Fibroblast of lung (primary cell): ENCODE measurements around the gene DLX6. TPM values are rescaled to one million over a fixed set of nuclear protein-coding genes. Genes with fewer than 3 reads are reported as not detected.

ENCODE experiments used
- DNase-seq, 2 donors: peaks; one replicate each; pipeline versions ENCODE4 v3.0.0 to v3.0.0-alpha.2; 2010; ENCODE audit warnings: low read depth in 2 of 2
- H2AFZ ChIP-seq: 2 replicates; pipeline ENCODE4 v1.5.1; 2012; ENCODE audit warnings: low read length, control low read depth, inconsistent platforms
- H3K27ac ChIP-seq: 2 replicates; pipeline ENCODE4 v1.5.1; 2011; ENCODE audit warnings: low read length, control low read depth; ENCODE audit not compliant: insufficient read depth
- H3K27me3 ChIP-seq: 2 replicates; pipeline ENCODE4 v1.5.1; 2011; ENCODE audit warnings: mild to moderate bottlenecking, low read length; ENCODE audit not compliant: control insufficient read depth, insufficient read depth
- H3K36me3 ChIP-seq: 2 replicates; pipeline ENCODE4 v1.5.1; 2011; ENCODE audit warnings: low read length; ENCODE audit not compliant: control insufficient read depth, insufficient read depth
- H3K4me1 ChIP-seq: 2 replicates; pipeline ENCODE4 v1.5.1; 2011; ENCODE audit warnings: low read length; ENCODE audit not compliant: control insufficient read depth, insufficient read depth; ENCODE audit errors: extremely low read depth
- H3K4me2 ChIP-seq: 2 replicates; pipeline ENCODE4 v1.5.1; 2011; ENCODE audit warnings: low read length, control low read depth; ENCODE audit not compliant: insufficient read depth; ENCODE audit errors: extremely low read depth
- H3K4me3 ChIP-seq, 4 experiments: fragments of 200-600 bp in 1 of 4; sonication (generic) in 1 of 4; replicated peaks in 1 of 4; 2 replicates each; pipeline ENCODE4 v1.5.1; 2011 to 2016; ENCODE audit warnings: low read length in 4 of 4, low read depth in 3 of 4, mild to moderate bottlenecking in 3 of 4, control low read depth in 2 of 4, inconsistent platforms in 1 of 4, mixed read lengths in 1 of 4; ENCODE audit not compliant: insufficient read depth in 1 of 4; ENCODE audit errors: control extremely low read depth in 1 of 4
- H3K79me2 ChIP-seq: 2 replicates; pipeline ENCODE4 v1.5.1; 2012; ENCODE audit warnings: mild to moderate bottlenecking, low read length, inconsistent platforms; ENCODE audit not compliant: control insufficient read depth, insufficient read depth
- H3K9ac ChIP-seq: 2 replicates; pipeline ENCODE4 v1.5.1; 2011; ENCODE audit warnings: mild to moderate bottlenecking, low read length, control low read depth; ENCODE audit not compliant: insufficient read depth
- H3K9me3 ChIP-seq: 2 replicates; pipeline ENCODE4 v1.5.1; 2012; ENCODE audit warnings: low read depth, low read length; ENCODE audit not compliant: control insufficient read depth, insufficient read depth
- H4K20me1 ChIP-seq: 2 replicates; pipeline ENCODE4 v1.5.1; 2011; ENCODE audit warnings: low read length; ENCODE audit not compliant: control insufficient read depth, insufficient read depth; ENCODE audit errors: extremely low read depth
- EZH2 ChIP-seq: IDR thresholded peaks from 2 replicates; pipeline ENCODE4 v1.5.1; 2012; ENCODE audit warnings: low read length, control low read depth, mild to moderate bottlenecking; ENCODE audit errors: missing control alignments
- polyA plus RNA-seq, 2 donors: library from polyadenylated mRNA; depleted of rRNA in 1 of 2; stranded (reverse) in 1 of 2; unstranded in 1 of 2; fragments of >200 nt; gene quantifications; 2 replicates each; pipeline ENCODE4 v1.2.1, GENCODE V29; 2011 to 2012; ENCODE audit warnings: missing spikeins in 1 of 2
- total RNA-seq: library from RNA; depleted of rRNA; stranded (reverse); fragments of >200 nt; gene quantifications from 2 replicates; pipeline ENCODE4 v1.2.1, GENCODE V29; 2014
- TF ChIP-seq, protein P1 (sequence below), 2 donors: IDR thresholded peaks in 1 of 2; conservative IDR thresholded peaks in 1 of 2; 1 replicate in 1 of 2; 2 replicates in 1 of 2; pipeline ENCODE4 v1.5.1; 2011 to 2012; ENCODE audit warnings: low read length in 2 of 2, control low read depth in 1 of 2, inconsistent platforms in 1 of 2, low read depth in 1 of 2, mild to moderate bottlenecking in 1 of 2

The DLX6 gene
- total and polyA plus RNA-seq, 2 donors (not counting 1 experiment from before 2014, with no cell fraction given): under 0.01 TPM; not detected in 1

DNA sequence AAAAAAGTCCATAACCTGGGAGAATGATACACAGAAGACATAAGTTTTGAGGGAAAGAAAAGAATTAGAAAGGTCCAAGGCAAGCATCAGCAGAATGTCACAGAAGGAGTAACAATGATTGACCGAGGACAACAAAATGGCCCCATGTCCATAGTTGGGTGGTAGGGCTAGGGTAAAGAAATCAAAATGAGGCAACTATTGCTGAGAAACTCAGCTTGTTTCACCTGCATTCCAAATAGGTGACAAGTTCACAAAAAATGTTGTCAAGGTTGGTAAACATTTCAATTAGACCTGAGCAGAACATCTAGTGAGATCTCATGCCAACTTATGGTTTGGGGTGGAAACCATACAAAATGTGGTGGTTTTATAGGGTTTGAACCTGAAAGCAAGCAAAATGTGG, 22.8 kb upstream of the DLX6 start:
- Histone ChIP-seq H3K9me3 (no peaks in the 10 kb centered on the region), H2AFZ (no peak overlapping the region), H3K4me3 (no peak overlapping the region), H3K4me1 (no peaks in the 10 kb centered on the region), H3K27ac (no peak overlapping the region), H3K27me3 (no peaks in the 10 kb centered on the region), H3K79me2 (no peaks in the 10 kb centered on the region), H3K4me2 (no peak overlapping the region), H3K36me3 (no peaks in the 10 kb centered on the region), H3K9ac (no peak overlapping the region), H4K20me1 (no peaks in the 10 kb centered on the region)
- DNase-seq: no peak
- TF ChIP-seq EZH2: no peak
- TF ChIP-seq, protein P1, sequence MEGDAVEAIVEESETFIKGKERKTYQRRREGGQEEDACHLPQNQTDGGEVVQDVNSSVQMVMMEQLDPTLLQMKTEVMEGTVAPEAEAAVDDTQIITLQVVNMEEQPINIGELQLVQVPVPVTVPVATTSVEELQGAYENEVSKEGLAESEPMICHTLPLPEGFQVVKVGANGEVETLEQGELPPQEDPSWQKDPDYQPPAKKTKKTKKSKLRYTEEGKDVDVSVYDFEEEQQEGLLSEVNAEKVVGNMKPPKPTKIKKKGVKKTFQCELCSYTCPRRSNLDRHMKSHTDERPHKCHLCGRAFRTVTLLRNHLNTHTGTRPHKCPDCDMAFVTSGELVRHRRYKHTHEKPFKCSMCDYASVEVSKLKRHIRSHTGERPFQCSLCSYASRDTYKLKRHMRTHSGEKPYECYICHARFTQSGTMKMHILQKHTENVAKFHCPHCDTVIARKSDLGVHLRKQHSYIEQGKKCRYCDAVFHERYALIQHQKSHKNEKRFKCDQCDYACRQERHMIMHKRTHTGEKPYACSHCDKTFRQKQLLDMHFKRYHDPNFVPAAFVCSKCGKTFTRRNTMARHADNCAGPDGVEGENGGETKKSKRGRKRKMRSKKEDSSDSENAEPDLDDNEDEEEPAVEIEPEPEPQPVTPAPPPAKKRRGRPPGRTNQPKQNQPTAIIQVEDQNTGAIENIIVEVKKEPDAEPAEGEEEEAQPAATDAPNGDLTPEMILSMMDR (conservative IDR thresholded peaks at IDR 0.05 in 1 of 2, IDR thresholded peaks at IDR 0.05 in 1 of 2; ENCODE audit: low read depth in 1 of 2, low read length in 2 of 2): no peak

DNA sequence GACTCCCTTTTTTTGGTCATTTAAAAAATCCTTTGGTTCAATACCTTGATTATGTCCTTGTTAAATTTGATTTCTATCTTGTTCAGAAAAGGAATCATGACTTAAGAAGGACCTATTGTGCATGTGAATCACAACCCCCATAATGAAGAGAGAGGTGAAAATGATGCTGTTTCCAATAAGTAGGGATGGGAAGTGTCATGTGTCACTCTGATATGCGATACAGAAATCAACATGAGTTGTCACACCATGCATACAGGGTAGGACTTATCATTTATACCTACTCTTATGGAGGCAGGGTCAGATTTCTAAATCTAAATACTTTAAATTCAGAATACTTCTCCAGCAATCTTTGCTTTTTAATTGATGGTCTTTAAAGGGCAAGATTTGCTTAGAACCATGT, 19.4 kb upstream of the DLX6 start:
- H3K9ac ChIP-seq: no peak overlapping the region
- DNase-seq: no peak
- no peaks in the 10 kb centered on the region for H3K9me3 ChIP-seq
- H3K4me1 ChIP-seq: no peaks in the 10 kb centered on the region
- H2AFZ ChIP-seq: no peak overlapping the region
- H3K27ac ChIP-seq: no peak overlapping the region
- H4K20me1 ChIP-seq: no peaks in the 10 kb centered on the region
- no peak for TF ChIP-seq EZH2
- TF ChIP-seq, protein P1 (conservative IDR thresholded peaks at IDR 0.05 in 1 of 2, IDR thresholded peaks at IDR 0.05 in 1 of 2; ENCODE audit: low read depth in 1 of 2, low read length in 2 of 2): no peak
- no peaks in the 10 kb centered on the region for H3K79me2 ChIP-seq
- no peak overlapping the region for H3K4me3 ChIP-seq
- H3K4me2 ChIP-seq: no peak overlapping the region
- no peaks in the 10 kb centered on the region for H3K36me3 ChIP-seq
- H3K27me3 ChIP-seq: peaks cover 13% of the 10 kb centered on the region

DNA sequence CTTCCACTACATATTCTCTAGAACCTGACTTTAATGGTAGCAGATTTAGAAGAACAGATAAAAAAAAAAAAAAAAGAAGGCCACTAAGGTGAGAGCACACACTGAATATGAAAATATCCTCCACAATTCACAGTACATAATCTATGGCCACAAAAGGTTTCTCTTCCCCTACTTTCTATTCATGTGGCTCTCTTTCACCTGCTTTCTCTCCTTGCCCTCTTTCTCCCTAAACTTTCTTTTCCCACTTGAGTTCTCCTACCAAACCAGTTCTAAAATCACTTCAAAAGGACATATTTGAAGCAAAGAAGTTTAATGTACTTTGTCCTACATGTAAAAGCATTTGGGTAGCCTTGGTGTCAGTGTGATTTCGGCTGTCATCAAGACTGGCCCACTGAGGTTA, 18.5 kb upstream of the DLX6 start:
- H3K4me1 ChIP-seq: no peaks in the 10 kb centered on the region
- TF ChIP-seq EZH2: no peak
- TF ChIP-seq, protein P1 (conservative IDR thresholded peaks at IDR 0.05 in 1 of 2, IDR thresholded peaks at IDR 0.05 in 1 of 2; ENCODE audit: low read depth in 1 of 2, low read length in 2 of 2): no peak
- H2AFZ ChIP-seq: no peak overlapping the region
- no peaks in the 10 kb centered on the region for H3K36me3 ChIP-seq
- no peak overlapping the region for H3K4me2 ChIP-seq
- no peak overlapping the region for H3K4me3 ChIP-seq
- no peak overlapping the region for H3K9ac ChIP-seq
- no peak for DNase-seq
- H3K9me3 ChIP-seq: no peaks in the 10 kb centered on the region
- H3K79me2 ChIP-seq: no peaks in the 10 kb centered on the region
- H3K27me3 ChIP-seq: peaks cover 13% of the 10 kb centered on the region
- no peak overlapping the region for H3K27ac ChIP-seq
- H4K20me1 ChIP-seq: no peaks in the 10 kb centered on the region
